GM12891 (cell line): Measurements from ENCODE around the gene MYMK.

Experiments
- PAX5 ChIP-seq: IDR thresholded peaks from 2 replicates; pipeline ENCODE4 v1.6.1; 2011; ENCODE audit warnings: low read length, moderate library complexity, mild to moderate bottlenecking; ENCODE audit not compliant: insufficient read depth, severe bottlenecking
- POLR2A ChIP-seq: IDR thresholded peaks from 2 replicates; pipeline ENCODE4 v1.6.1; 2011; ENCODE audit warnings: low read depth, low read length, control low read depth
- POLR2AphosphoS5 ChIP-seq: IDR thresholded peaks from 2 replicates; pipeline ENCODE4 v1.6.1; 2011; ENCODE audit warnings: low read depth, low read length, control low read depth
- POU2F2 ChIP-seq: IDR thresholded peaks from 2 replicates; pipeline ENCODE4 v1.6.1; 2011; ENCODE audit warnings: low read depth, mild to moderate bottlenecking, control low read depth, low read length, moderate library complexity
- SPI1 ChIP-seq: IDR thresholded peaks from 2 replicates; pipeline ENCODE4 v1.6.1; 2011; ENCODE audit warnings: low read depth, low read length, control low read depth
- TAF1 ChIP-seq: IDR thresholded peaks from 2 replicates; pipeline ENCODE4 v1.6.1; 2011; ENCODE audit warnings: low read depth, low read length, control low read depth

- no peak for TF ChIP-seq POLR2A
- TF ChIP-seq POLR2AphosphoS5 = no peak
- TF ChIP-seq TAF1 = no peak
- no peak for TF ChIP-seq SPI1
- TF ChIP-seq POU2F2 = no peak
- TF ChIP-seq PAX5 = no peak
These were observed 49.9 kb downstream of the MYMK start for GRCh38 chr9:133474853-133475252.
